ENCODE results near the gene KCNH5.

Gene KCNH5

DNA sequence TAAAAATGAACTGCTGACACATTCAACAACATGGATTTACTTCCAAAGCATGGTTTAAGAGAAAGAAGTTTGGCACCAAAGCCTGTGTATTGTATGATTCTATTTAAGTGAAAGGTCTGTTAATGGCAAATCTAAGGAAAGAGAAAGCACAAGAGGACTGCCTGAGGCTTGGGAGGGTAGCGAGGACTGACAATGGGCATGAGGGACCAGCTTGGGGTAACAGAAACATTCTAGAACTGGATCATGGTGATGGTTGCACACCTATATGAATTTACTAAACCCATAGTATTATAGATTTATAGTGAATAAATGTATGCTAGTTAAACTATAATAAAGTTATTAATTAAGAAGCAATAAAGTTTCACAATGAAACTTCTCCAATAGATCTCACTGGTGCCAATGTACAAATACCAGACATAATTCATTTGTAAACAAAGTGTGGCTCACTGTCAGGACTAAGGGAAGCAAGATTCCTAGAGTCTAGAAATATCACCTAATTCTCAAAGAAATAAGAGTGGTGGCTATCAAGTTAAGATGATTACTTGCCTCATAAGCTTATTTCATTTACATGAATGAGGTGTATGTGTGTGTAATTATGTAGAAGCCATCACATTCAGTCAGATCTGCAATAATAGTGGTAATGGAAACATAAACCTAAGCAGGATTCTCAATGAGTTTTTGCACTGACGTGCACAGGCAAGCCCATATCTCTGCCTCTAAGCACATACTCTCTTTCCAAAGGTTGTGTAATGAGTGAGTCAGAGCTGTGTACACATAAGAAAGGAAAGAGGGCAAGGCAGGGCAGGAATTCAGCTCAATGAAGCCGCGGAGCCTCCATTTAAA is 353.4 kb downstream of the KCNH5 start:
- no peak overlapping the region for H3K9ac ChIP-seq (ENCODE audit: low read length)
- no peak overlapping the region for H3K23ac ChIP-seq (ENCODE audit: low read length)
- no CpG with 5 or more reads among the region's 4 CpGs for WGBS (ENCODE audit: extremely low coverage, insufficient coverage, insufficient read length)

DNA sequence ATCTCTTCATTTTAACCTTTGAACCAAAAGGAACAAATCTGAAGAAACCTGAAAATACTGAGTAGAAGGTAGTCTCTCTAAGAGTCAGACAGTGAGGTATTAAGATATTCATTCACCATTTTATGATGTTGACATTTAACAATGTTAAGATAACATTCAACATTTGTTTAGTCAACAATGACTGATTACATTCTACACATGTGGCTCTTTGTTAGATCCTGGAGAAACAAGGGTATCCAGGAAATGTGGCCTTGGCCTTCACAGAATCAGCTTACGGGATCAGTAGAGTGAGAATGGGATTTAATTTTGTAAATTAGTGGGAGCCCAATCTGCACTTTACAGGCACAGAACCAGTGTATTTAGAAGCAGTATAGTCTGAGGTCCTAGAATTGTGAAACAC is 355.5 kb downstream of the KCNH5 start:
- no peak overlapping the region for H3K4ac ChIP-seq (ENCODE audit: low read depth, low read length)
- no peak overlapping the region for H4K91ac ChIP-seq (ENCODE audit: low read depth, low read length)
- H2BK5ac ChIP-seq (ENCODE audit: low read depth, low read length, poor library complexity): no peak overlapping the region
- no peak for DNase-seq
- H4K8ac ChIP-seq (ENCODE audit: low read depth, low read length): no peak overlapping the region
- no peak overlapping the region for H3K9ac ChIP-seq (ENCODE audit: low read length)
- H3K27ac ChIP-seq (ENCODE audit: low read depth, low read length): no peak overlapping the region
- H4K12ac ChIP-seq (ENCODE audit: low read depth, low read length): no peak overlapping the region
- no peaks in the 10 kb centered on the region for H3K9me3 ChIP-seq (ENCODE audit: insufficient read depth, low read depth, low read length)
- no peak overlapping the region for H3K18ac ChIP-seq (ENCODE audit: low read length)
- no peaks in the 10 kb centered on the region for H3K36me3 ChIP-seq (ENCODE audit: control insufficient read depth in 1 of 2, insufficient read depth in 2 of 2, low read length in 2 of 2)
- H3K27me3 ChIP-seq (ENCODE audit: insufficient read depth, low read length): no peaks in the 10 kb centered on the region
- H3K23ac ChIP-seq (ENCODE audit: low read length): no peak overlapping the region
- H3K79me1 ChIP-seq (ENCODE audit: low read length): peaks cover 2% of the 10 kb centered on the region
- no peak overlapping the region for H2AFZ ChIP-seq (ENCODE audit: insufficient read depth, low read length, poor library complexity)
- no peak overlapping the region for H3K4me2 ChIP-seq (ENCODE audit: low read length)
- H2BK12ac ChIP-seq (ENCODE audit: low read length): no peak overlapping the region
- peaks cover 0 to 1% of the 10 kb centered on the region in 2 experiments for H3K4me1 ChIP-seq (ENCODE audit: control insufficient read depth in 1 of 2, insufficient read depth in 2 of 2, low read length in 2 of 2)
- H3K79me2 ChIP-seq (ENCODE audit: control insufficient read depth, insufficient read depth, low read length, poor library complexity): no peaks in the 10 kb centered on the region
- H2AK5ac ChIP-seq (ENCODE audit: low read length): no peak overlapping the region
- H3K14ac ChIP-seq (ENCODE audit: low read length): no peak overlapping the region
- H3K4me3 ChIP-seq (ENCODE audit: low read depth, low read length): no peak overlapping the region
- no peak overlapping the region for H2BK120ac ChIP-seq (ENCODE audit: insufficient read depth, low read length, poor library complexity)
- no CpG with 5 or more reads among the region's 1 CpG for WGBS (ENCODE audit: extremely low coverage, insufficient coverage, insufficient read length)

More for the DNA sequence above, 353.4 kb downstream of the KCNH5 start:
- H3K79me2 ChIP-seq (ENCODE audit: control insufficient read depth, insufficient read depth, low read length, poor library complexity): no peaks in the 10 kb centered on the region
- no peaks in the 10 kb centered on the region for H3K36me3 ChIP-seq (ENCODE audit: control insufficient read depth in 1 of 2, insufficient read depth in 2 of 2, low read length in 2 of 2)
- H2BK12ac ChIP-seq (ENCODE audit: low read length): peak overlapping the region; percentile 87
- H3K4me3 ChIP-seq (ENCODE audit: low read depth, low read length): no peak overlapping the region
- H3K4me2 ChIP-seq (ENCODE audit: low read length): no peak overlapping the region
- peak overlapping the region; percentile 60 for H2BK120ac ChIP-seq (ENCODE audit: insufficient read depth, low read length, poor library complexity)
- no peak overlapping the region for H4K8ac ChIP-seq (ENCODE audit: low read depth, low read length)
- H4K91ac ChIP-seq (ENCODE audit: low read depth, low read length): peak overlapping the region; percentile 47
- H2AFZ ChIP-seq (ENCODE audit: insufficient read depth, low read length, poor library complexity): no peak overlapping the region
- H3K14ac ChIP-seq (ENCODE audit: low read length): peak overlapping the region; percentile 66
- peak; percentile 71 to 93 for DNase-seq
- no peak overlapping the region for H3K27ac ChIP-seq (ENCODE audit: low read depth, low read length)
- H3K18ac ChIP-seq (ENCODE audit: low read length): no peak overlapping the region
- no peak overlapping the region for H3K4ac ChIP-seq (ENCODE audit: low read depth, low read length)
- no peaks in the 10 kb centered on the region for H3K27me3 ChIP-seq (ENCODE audit: insufficient read depth, low read length)
- H4K12ac ChIP-seq (ENCODE audit: low read depth, low read length): no peak overlapping the region
- H3K79me1 ChIP-seq (ENCODE audit: low read length): peaks cover 2% of the 10 kb centered on the region
- H2AK5ac ChIP-seq (ENCODE audit: low read length): no peak overlapping the region
- H3K9me3 ChIP-seq (ENCODE audit: insufficient read depth, low read depth, low read length): no peaks in the 10 kb centered on the region
- no peak overlapping the region for H2BK5ac ChIP-seq (ENCODE audit: low read depth, low read length, poor library complexity)
- H3K4me1 ChIP-seq (ENCODE audit: control insufficient read depth in 1 of 2, insufficient read depth in 2 of 2, low read length in 2 of 2): peaks cover 0 to 5% of the 10 kb centered on the region in 2 experiments

DNA sequence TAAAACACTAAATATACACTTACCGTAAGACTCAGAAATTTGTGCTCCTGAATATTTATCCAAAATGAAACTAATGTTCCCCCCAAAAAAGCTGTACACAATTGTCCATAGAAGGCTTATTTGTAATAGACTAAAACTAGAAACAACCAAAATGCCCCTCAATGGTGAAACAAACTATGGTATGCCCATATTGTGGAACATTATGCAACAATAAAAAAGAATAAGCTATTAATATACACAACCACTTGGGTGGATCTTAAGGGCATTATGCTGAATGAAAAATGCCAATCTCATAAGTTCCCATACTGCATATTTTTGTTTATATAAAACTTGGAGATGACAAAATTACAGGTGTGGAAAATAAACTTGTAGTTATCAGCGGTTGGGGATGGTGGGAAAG is 357.4 kb downstream of the KCNH5 start:
- H3K36me3 ChIP-seq (ENCODE audit: control insufficient read depth in 1 of 2, insufficient read depth in 2 of 2, low read length in 2 of 2): no peaks in the 10 kb centered on the region
- H3K9ac ChIP-seq (ENCODE audit: low read length): no peak overlapping the region
- no peak overlapping the region for H2AK5ac ChIP-seq (ENCODE audit: low read length)
- H3K4ac ChIP-seq (ENCODE audit: low read depth, low read length): no peak overlapping the region
- H3K18ac ChIP-seq (ENCODE audit: low read length): no peak overlapping the region
- no peak overlapping the region for H2BK12ac ChIP-seq (ENCODE audit: low read length)
- H3K4me1 ChIP-seq (ENCODE audit: control insufficient read depth in 1 of 2, insufficient read depth in 2 of 2, low read length in 2 of 2): peaks cover 0 to 1% of the 10 kb centered on the region in 2 experiments
- no peak overlapping the region for H2BK5ac ChIP-seq (ENCODE audit: low read depth, low read length, poor library complexity)
- WGBS (ENCODE audit: extremely low coverage, insufficient coverage, insufficient read length): no CpG with 5 or more reads among the region's 2 CpGs
- no peak overlapping the region for H3K4me3 ChIP-seq (ENCODE audit: low read depth, low read length)
- no peaks in the 10 kb centered on the region for H3K79me2 ChIP-seq (ENCODE audit: control insufficient read depth, insufficient read depth, low read length, poor library complexity)
- H4K91ac ChIP-seq (ENCODE audit: low read depth, low read length): no peak overlapping the region
- no peak overlapping the region for H3K14ac ChIP-seq (ENCODE audit: low read length)
- no peak for DNase-seq
- H3K4me2 ChIP-seq (ENCODE audit: low read length): no peak overlapping the region
- no peak overlapping the region for H2AFZ ChIP-seq (ENCODE audit: insufficient read depth, low read length, poor library complexity)
- H4K8ac ChIP-seq (ENCODE audit: low read depth, low read length): no peak overlapping the region
- H3K9me3 ChIP-seq (ENCODE audit: insufficient read depth, low read depth, low read length): no peaks in the 10 kb centered on the region
- H3K79me1 ChIP-seq (ENCODE audit: low read length): peaks cover 2% of the 10 kb centered on the region
- H4K12ac ChIP-seq (ENCODE audit: low read depth, low read length): no peak overlapping the region
- H3K23ac ChIP-seq (ENCODE audit: low read length): no peak overlapping the region
- no peak overlapping the region for H3K27ac ChIP-seq (ENCODE audit: low read depth, low read length)
- no peak overlapping the region for H2BK120ac ChIP-seq (ENCODE audit: insufficient read depth, low read length, poor library complexity)
- no peaks in the 10 kb centered on the region for H3K27me3 ChIP-seq (ENCODE audit: insufficient read depth, low read length)

DNA sequence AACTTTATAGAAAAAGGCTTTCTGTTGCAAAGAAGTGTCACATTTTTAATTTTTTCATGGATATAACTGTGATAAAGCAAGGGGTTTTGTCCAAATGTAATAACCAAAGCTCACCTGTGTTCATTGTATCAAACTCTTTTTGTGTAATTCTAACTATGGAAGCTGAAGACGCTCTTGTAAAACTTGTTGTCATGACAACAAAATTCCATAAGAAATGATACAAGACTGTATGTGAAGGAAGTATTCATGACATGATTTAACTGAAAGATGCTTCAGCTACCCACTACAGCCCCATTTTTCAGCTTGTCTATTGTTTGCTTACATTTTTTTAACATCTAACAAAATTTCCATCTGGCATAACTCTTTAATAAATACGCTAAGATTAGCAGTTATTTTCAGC is 360.9 kb downstream of the KCNH5 start:
- H3K27me3 ChIP-seq (ENCODE audit: insufficient read depth, low read length): no peaks in the 10 kb centered on the region
- no peak for DNase-seq
- H4K91ac ChIP-seq (ENCODE audit: low read depth, low read length): no peak overlapping the region
- no peak overlapping the region for H4K8ac ChIP-seq (ENCODE audit: low read depth, low read length)
- no CpG with 5 or more reads among the region's 2 CpGs for WGBS (ENCODE audit: extremely low coverage, insufficient coverage, insufficient read length)
- H2AK5ac ChIP-seq (ENCODE audit: low read length): no peak overlapping the region
- H2BK5ac ChIP-seq (ENCODE audit: low read depth, low read length, poor library complexity): no peak overlapping the region
- H3K4me1 ChIP-seq (ENCODE audit: control insufficient read depth in 1 of 2, insufficient read depth in 2 of 2, low read length in 2 of 2): no peaks in the 10 kb centered on the region
- H3K18ac ChIP-seq (ENCODE audit: low read length): no peak overlapping the region
- H2BK120ac ChIP-seq (ENCODE audit: insufficient read depth, low read length, poor library complexity): no peak overlapping the region
- no peak overlapping the region for H3K14ac ChIP-seq (ENCODE audit: low read length)
- H3K23ac ChIP-seq (ENCODE audit: low read length): no peak overlapping the region
- H3K4me2 ChIP-seq (ENCODE audit: low read length): no peak overlapping the region
- H3K36me3 ChIP-seq (ENCODE audit: control insufficient read depth in 1 of 2, insufficient read depth in 2 of 2, low read length in 2 of 2): no peaks in the 10 kb centered on the region
- no peaks in the 10 kb centered on the region for H3K79me1 ChIP-seq (ENCODE audit: low read length)
- H2BK12ac ChIP-seq (ENCODE audit: low read length): no peak overlapping the region
- H3K4ac ChIP-seq (ENCODE audit: low read depth, low read length): no peak overlapping the region
- no peak overlapping the region for H3K9ac ChIP-seq (ENCODE audit: low read length)
- H2AFZ ChIP-seq (ENCODE audit: insufficient read depth, low read length, poor library complexity): no peak overlapping the region
- H3K79me2 ChIP-seq (ENCODE audit: control insufficient read depth, insufficient read depth, low read length, poor library complexity): no peaks in the 10 kb centered on the region
- H3K9me3 ChIP-seq (ENCODE audit: insufficient read depth, low read depth, low read length): no peaks in the 10 kb centered on the region
- no peak overlapping the region for H3K4me3 ChIP-seq (ENCODE audit: low read depth, low read length)
- H4K12ac ChIP-seq (ENCODE audit: low read depth, low read length): no peak overlapping the region
- no peak overlapping the region for H3K27ac ChIP-seq (ENCODE audit: low read depth, low read length)
